Activated naive CD4-positive, alpha-beta T cell treated with anti-CD3 and anti-CD28 coated beads, Interleukin-2, amount 50 U/mL, for 24 hours (primary cell): Measurements from ENCODE around the gene FBXO9.
"Not testable (repeated sequence)": the region's sequence is repeated elsewhere in the genome, so short reads cannot be mapped to it uniquely, and the experiment has no call there.

Source experiments
- H3K27ac Mint-ChIP-seq: one replicate; pipeline ENCODE4 v1.8.0; 2021; ENCODE audit warnings: mild to moderate bottlenecking, mixed read lengths
- H3K27me3 Mint-ChIP-seq: one replicate; pipeline ENCODE4 v1.8.0; 2021; ENCODE audit warnings: mixed read lengths
- H3K36me3 Mint-ChIP-seq: one replicate; pipeline ENCODE4 v1.8.0; 2021; ENCODE audit warnings: mixed read lengths
- H3K4me1 Mint-ChIP-seq: one replicate; pipeline ENCODE4 v1.8.0; 2021; ENCODE audit warnings: mixed read lengths
- H3K4me3 Mint-ChIP-seq: one replicate; pipeline ENCODE4 v1.8.0; 2021; ENCODE audit warnings: mild to moderate bottlenecking, mixed read lengths
- H3K9me3 Mint-ChIP-seq: one replicate; pipeline ENCODE4 v1.8.0; 2021; ENCODE audit warnings: mixed read lengths

FBXO9 gene

GRCh38 chr6:53041356-53041755 is 23.8 kb upstream of the FBXO9 start:
- Mint-ChIP-seq H3K27me3 (no peaks in the 10 kb centered on the region), H3K27ac (no peak overlapping the region), H3K4me3 (no peak overlapping the region), H3K4me1 (peaks cover 10% of the 10 kb centered on the region), H3K36me3 (peaks cover 25% of the 10 kb centered on the region), H3K9me3 (no peaks in the 10 kb centered on the region)

- H3K4me3 Mint-ChIP-seq: no peak overlapping the region
- H3K27ac Mint-ChIP-seq: no peak overlapping the region
- peaks cover 17% of the 10 kb centered on the region for H3K4me1 Mint-ChIP-seq
- no peaks in the 10 kb centered on the region for H3K27me3 Mint-ChIP-seq
- peaks cover 23% of the 10 kb centered on the region for H3K36me3 Mint-ChIP-seq
- no peaks in the 10 kb centered on the region for H3K9me3 Mint-ChIP-seq
These were observed 23.1 kb upstream of the FBXO9 start for GRCh38 chr6:53042112-53042511.

- no peaks in the 10 kb centered on the region for H3K9me3 Mint-ChIP-seq
- H3K27ac Mint-ChIP-seq: no peak overlapping the region
- H3K27me3 Mint-ChIP-seq: no peaks in the 10 kb centered on the region
- H3K4me3 Mint-ChIP-seq: no peak overlapping the region
- H3K36me3 Mint-ChIP-seq: peaks cover 22% of the 10 kb centered on the region
- peaks cover 30% of the 10 kb centered on the region for H3K4me1 Mint-ChIP-seq
These were observed 21.6 kb upstream of the FBXO9 start for GRCh38 chr6:53043581-53043980.

- Mint-ChIP-seq H3K9me3 (no peaks in the 10 kb centered on the region), H3K4me3 (no peak overlapping the region), H3K4me1 (peaks cover 35% of the 10 kb centered on the region), H3K27me3 (no peaks in the 10 kb centered on the region), H3K36me3 (peaks cover 20% of the 10 kb centered on the region), H3K27ac (no peak overlapping the region)
These were observed 21.1 kb upstream of the FBXO9 start for GRCh38 chr6:53044071-53044470.

- Mint-ChIP-seq H3K36me3 (peaks cover 16% of the 10 kb centered on the region), H3K27me3 (no peaks in the 10 kb centered on the region), H3K27ac (peak overlapping the region; percentile 4), H3K4me3 (no peak overlapping the region), H3K9me3 (no peaks in the 10 kb centered on the region), H3K4me1 (peaks cover 39% of the 10 kb centered on the region)
These were observed 20.6 kb upstream of the FBXO9 start for GRCh38 chr6:53044572-53044971.

- Mint-ChIP-seq H3K4me3 (no peak overlapping the region), H3K4me1 (peaks cover 39% of the 10 kb centered on the region), H3K27ac (no peak overlapping the region), H3K9me3 (no peaks in the 10 kb centered on the region), H3K36me3 (peaks cover 4% of the 10 kb centered on the region), H3K27me3 (no peaks in the 10 kb centered on the region)
These were observed 19.1 kb upstream of the FBXO9 start for GRCh38 chr6:53045891-53046673.

- H3K36me3 Mint-ChIP-seq: peaks cover 10% of the 10 kb centered on the region
- H3K9me3 Mint-ChIP-seq: no peaks in the 10 kb centered on the region
- H3K27me3 Mint-ChIP-seq: no peaks in the 10 kb centered on the region
- H3K4me3 Mint-ChIP-seq: peak overlapping the region; percentile 31
- peaks cover 36% of the 10 kb centered on the region for H3K4me1 Mint-ChIP-seq
- H3K27ac Mint-ChIP-seq: no peak overlapping the region
These were observed 16.6 kb upstream of the FBXO9 start for GRCh38 chr6:53048431-53049195.

- no peaks in the 10 kb centered on the region for H3K9me3 Mint-ChIP-seq
- no peak overlapping the region for H3K27ac Mint-ChIP-seq
- no peaks in the 10 kb centered on the region for H3K27me3 Mint-ChIP-seq
- no peak overlapping the region for H3K4me3 Mint-ChIP-seq
- H3K4me1 Mint-ChIP-seq: peaks cover 34% of the 10 kb centered on the region
- H3K36me3 Mint-ChIP-seq: peaks cover 10% of the 10 kb centered on the region
These were observed 15.8 kb upstream of the FBXO9 start for GRCh38 chr6:53049415-53049814.

- not testable (repeated sequence) for H3K27me3 Mint-ChIP-seq, H3K9me3 Mint-ChIP-seq, H3K4me3 Mint-ChIP-seq, H3K36me3 Mint-ChIP-seq, H3K27ac Mint-ChIP-seq
- H3K4me1 Mint-ChIP-seq: peaks cover 32% of the 10 kb centered on the region
These were observed 13.1 kb upstream of the FBXO9 start for GRCh38 chr6:53052152-53052551.

- Mint-ChIP-seq H3K27me3 (no peaks in the 10 kb centered on the region), H3K27ac (no peak overlapping the region), H3K4me3 (no peak overlapping the region), H3K9me3 (no peaks in the 10 kb centered on the region), H3K36me3 (peaks cover 9% of the 10 kb centered on the region), H3K4me1 (peaks cover 31% of the 10 kb centered on the region)
These were observed 10.7 kb upstream of the FBXO9 start for GRCh38 chr6:53054532-53054931.

- Mint-ChIP-seq H3K4me3 (no peak overlapping the region), H3K9me3 (no peaks in the 10 kb centered on the region), H3K27me3 (no peaks in the 10 kb centered on the region), H3K4me1 (peaks cover 44% of the 10 kb centered on the region), H3K27ac (no peak overlapping the region), H3K36me3 (peaks cover 9% of the 10 kb centered on the region)
These were observed 9.3 kb upstream of the FBXO9 start for GRCh38 chr6:53055873-53056272.

- Mint-ChIP-seq H3K4me1 (peaks cover 46% of the 10 kb centered on the region), H3K27me3 (no peaks in the 10 kb centered on the region), H3K36me3 (peaks cover 9% of the 10 kb centered on the region), H3K4me3 (no peak overlapping the region), H3K27ac (no peak overlapping the region), H3K9me3 (no peaks in the 10 kb centered on the region)
These were observed 8.9 kb upstream of the FBXO9 start for GRCh38 chr6:53056273-53056672.

GRCh38 chr6:53058388-53059195 is 6.6 kb upstream of the FBXO9 start:
- H3K4me1 Mint-ChIP-seq: peaks cover 55% of the 10 kb centered on the region
- H3K9me3 Mint-ChIP-seq: no peaks in the 10 kb centered on the region
- peak overlapping the region; percentile 16 for H3K4me3 Mint-ChIP-seq
- H3K27ac Mint-ChIP-seq: peak overlapping the region; percentile 1
- H3K27me3 Mint-ChIP-seq: no peaks in the 10 kb centered on the region
- H3K36me3 Mint-ChIP-seq: no peaks in the 10 kb centered on the region

- Mint-ChIP-seq H3K4me1 (peaks cover 63% of the 10 kb centered on the region), H3K27ac (peak overlapping the region; percentile 79), H3K9me3 (no peaks in the 10 kb centered on the region), H3K27me3 (no peaks in the 10 kb centered on the region), H3K36me3 (no peaks in the 10 kb centered on the region), H3K4me3 (peak overlapping the region; percentile 94)
These were observed 5.3 kb upstream of the FBXO9 start for GRCh38 chr6:53059648-53060589.

- Mint-ChIP-seq H3K4me1 (peaks cover 65% of the 10 kb centered on the region), H3K36me3 (no peaks in the 10 kb centered on the region), H3K27ac (peak overlapping the region; percentile 86), H3K9me3 (no peaks in the 10 kb centered on the region), H3K4me3 (peak overlapping the region; percentile 94), H3K27me3 (no peaks in the 10 kb centered on the region)
These were observed 3.0 kb upstream of the FBXO9 start for GRCh38 chr6:53062169-53062539.
